GM10266 (cell line): ENCODE results near the gene TMEM186.

Experiments used
- DNase-seq: peaks from one replicate; pipeline ENCODE4 v3.0.0; 2012; ENCODE audit errors: extremely low spot score
- TF ChIP-seq, protein P1 (sequence below): IDR thresholded peaks from 2 replicates; pipeline ENCODE4 v1.5.1; 2012; ENCODE audit warnings: mild to moderate bottlenecking, low read depth; ENCODE audit not compliant: control insufficient read depth, insufficient read depth; ENCODE audit errors: missing control alignments

TMEM186 gene

DNA sequence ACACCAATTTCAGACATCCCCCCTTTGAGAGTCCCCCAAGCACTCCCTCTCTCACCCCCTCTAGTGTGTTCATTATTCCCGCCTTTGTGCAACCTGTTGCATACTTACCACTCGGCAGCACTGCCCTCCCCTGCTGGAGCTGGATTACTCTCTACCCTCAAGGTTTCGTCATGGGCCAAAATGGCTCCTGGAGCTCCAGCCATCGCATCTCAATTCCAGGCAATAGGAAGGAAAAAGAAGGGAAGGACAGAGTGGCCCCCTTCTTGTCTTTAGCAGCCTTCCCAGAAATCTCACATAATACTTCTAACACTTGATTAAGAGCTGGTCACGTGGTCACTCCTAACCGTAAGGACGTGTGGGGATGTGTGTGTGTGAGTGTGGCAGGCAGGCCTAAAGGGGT, 20.2 kb downstream of the TMEM186 start:
- TF ChIP-seq, protein P1, sequence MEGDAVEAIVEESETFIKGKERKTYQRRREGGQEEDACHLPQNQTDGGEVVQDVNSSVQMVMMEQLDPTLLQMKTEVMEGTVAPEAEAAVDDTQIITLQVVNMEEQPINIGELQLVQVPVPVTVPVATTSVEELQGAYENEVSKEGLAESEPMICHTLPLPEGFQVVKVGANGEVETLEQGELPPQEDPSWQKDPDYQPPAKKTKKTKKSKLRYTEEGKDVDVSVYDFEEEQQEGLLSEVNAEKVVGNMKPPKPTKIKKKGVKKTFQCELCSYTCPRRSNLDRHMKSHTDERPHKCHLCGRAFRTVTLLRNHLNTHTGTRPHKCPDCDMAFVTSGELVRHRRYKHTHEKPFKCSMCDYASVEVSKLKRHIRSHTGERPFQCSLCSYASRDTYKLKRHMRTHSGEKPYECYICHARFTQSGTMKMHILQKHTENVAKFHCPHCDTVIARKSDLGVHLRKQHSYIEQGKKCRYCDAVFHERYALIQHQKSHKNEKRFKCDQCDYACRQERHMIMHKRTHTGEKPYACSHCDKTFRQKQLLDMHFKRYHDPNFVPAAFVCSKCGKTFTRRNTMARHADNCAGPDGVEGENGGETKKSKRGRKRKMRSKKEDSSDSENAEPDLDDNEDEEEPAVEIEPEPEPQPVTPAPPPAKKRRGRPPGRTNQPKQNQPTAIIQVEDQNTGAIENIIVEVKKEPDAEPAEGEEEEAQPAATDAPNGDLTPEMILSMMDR: no peak
- no peak for DNase-seq

DNA sequence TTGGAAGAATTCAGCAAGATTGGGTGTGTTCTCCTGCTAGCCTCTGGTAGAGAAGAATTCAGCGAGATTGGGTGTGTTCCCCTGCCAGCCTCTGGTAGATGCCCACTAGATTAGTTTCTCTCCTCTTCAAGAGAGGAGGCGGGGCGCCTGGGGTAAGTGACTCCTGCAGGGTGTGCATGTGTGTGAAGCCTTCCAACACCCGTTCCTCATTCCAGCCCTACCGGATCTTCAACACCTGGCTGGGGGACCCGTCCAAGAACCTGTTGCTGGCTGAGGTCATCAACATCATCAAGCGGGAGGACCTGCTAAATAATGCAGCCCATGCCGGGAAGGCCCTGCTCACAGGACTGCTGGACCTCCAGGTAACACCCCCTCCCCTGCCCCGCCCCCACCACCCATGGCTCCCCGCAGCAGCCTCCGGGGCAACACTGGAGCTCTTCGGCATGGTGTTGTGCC, 21.3 kb downstream of the TMEM186 start:
- no peak for DNase-seq
- TF ChIP-seq, protein P1: no peak

DNA sequence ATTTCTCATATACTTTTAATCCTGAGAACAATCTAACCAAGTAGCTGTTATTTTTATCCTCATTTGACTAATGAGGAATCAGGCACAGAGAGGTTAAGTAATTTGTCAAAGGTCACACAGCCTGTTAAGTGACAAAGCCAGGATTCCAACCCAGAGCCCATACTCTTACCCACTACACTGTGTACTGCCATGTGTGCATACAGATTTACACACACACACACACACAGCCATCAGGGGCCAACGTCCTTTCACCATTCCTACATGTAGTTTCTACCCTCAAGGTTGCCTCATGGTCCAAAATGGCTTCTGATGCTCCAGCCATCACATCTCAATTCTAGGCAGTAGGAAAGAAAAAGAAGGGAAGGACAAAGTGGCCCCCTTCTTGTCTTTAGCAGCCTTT, 22.1 kb downstream of the TMEM186 start:
- TF ChIP-seq, protein P1: no peak
- DNase-seq: no peak

DNA sequence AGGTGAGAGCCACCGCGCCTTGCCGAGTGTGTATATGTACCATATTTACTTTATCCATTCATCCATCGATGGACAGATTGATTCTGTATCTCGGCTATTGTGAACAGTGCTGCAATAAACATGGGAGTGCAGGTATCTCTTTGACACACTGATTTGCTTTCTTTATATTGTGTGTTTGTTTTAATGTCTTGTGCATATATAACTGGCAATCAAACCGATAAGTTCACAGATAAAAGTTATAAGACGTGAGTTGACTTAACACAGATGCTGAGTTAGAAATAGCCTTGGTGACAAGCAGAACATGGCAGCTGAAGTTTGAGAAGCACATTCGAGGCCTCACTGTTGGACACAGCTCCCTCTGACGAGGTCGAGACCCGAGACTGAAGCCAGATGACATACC, 23.2 kb downstream of the TMEM186 start:
- no peak for DNase-seq
- TF ChIP-seq, protein P1: no peak

DNA sequence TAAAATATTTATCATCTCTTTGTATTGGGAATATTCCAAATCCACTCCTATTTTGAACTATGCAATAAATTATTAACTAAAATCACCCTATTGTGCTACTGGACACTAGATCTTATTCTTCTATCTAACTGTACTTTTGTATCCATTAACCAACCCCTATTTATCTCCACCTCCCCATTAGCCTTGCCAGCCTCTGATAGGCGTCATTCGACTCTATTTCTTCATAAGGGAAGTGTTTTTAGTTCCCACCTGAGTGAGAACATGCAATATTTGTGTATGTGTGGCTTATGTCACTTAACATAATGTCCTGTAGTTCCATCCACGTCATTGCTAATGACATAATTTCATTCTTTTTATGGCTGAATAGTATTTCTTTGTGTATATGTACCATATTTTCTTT, 23.9 kb downstream of the TMEM186 start:
- DNase-seq: no peak
- TF ChIP-seq, protein P1: no peak

DNA sequence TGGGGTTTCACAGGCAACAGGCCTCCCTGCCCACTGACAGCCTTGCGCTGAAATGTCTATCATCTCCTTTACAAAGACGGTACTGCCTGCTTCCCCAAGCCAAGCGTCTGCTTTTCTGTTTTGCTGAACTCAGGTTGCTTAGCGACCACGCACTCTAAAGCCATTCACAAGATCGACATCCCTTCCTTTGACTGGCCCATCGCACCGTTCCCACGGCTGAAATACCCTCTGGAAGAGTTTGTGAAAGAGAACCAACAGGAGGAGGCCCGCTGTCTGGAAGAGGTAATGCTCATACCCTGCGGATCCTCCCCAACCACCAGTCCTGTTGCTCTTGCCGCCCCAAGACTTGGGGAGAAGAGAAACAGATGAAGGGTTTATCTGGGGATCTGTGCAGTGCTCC, 28.7 kb downstream of the TMEM186 start:
- TF ChIP-seq, protein P1: no peak
- no peak for DNase-seq

DNA sequence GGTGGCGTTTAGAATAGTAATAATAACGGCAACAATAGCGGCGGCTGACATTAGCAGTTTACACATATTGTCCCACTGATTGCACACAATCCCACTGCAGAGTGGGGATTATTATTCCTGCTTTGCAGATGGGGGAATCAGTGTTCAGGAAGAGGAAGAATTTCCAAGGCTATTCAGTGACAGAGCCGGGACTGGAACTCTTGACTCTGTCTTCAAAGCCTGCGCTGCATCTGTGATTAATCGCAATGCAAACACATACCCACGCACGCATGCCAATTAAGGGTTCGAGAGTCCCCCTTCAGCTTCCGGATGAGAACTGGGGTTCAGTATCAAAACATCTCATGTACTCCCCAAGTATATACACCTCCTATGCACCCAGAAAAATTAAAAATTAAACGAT, 29.2 kb downstream of the TMEM186 start:
- no peak for DNase-seq
- TF ChIP-seq, protein P1: no peak
